Measurements from ENCODE around the gene MAPK11. TPM values are rescaled to one million over a fixed set of nuclear protein-coding genes. Genes with fewer than 3 reads are reported as not detected.

Gene MAPK11
- total RNA-seq, 1 donor from 2014 or later = not detected

DNA sequence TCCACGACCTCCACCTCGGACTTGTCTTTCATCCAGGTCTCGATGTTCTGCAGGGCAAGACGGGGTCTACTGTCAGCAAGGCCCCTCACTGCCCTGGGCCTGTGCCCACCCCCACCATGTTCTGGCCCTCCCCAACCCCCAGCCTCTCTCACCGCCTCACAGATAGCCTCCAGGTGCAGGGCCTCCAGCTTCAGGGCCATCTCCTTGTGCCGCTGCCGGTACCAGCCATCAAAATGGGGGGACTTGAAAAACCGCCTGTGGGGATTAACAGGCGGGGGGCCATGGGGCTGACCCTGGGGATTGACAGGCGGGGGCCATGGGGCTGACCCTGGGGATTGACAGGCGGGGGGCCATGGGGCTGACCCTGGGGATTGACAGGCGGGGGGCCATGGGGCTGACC lies 42.2 kb upstream of the MAPK11 start:
- Histone ChIP-seq H2AFZ (replicated peaks) (no peak overlapping the region), H3K36me3 (no peaks in the 10 kb centered on the region), H3K9ac (no peak overlapping the region), H3K79me2 (ENCODE audit: low read depth) (no peaks in the 10 kb centered on the region), H3K4me2 (no peak overlapping the region), H3K27ac (no peak overlapping the region), H3K9me3 (ENCODE audit: low read depth) (no peaks in the 10 kb centered on the region), H3F3A (ENCODE audit: low read depth) (peaks cover 21% of the 10 kb centered on the region), H3K4me1 (peaks cover 20% of the 10 kb centered on the region), H4K20me1 (ENCODE audit: low read depth) (no peaks in the 10 kb centered on the region), H3K27me3 (no peaks in the 10 kb centered on the region), H3K4me3 (no peak overlapping the region)
- H3K4me3 Mint-ChIP-seq = no peak overlapping the region
- peaks cover 8% of the 10 kb centered on the region for H3K4me1 Mint-ChIP-seq
- no peak for TF ChIP-seq EZH2phosphoT487 (IDR thresholded peaks at IDR 0.05)
- TF ChIP-seq, protein P1, sequence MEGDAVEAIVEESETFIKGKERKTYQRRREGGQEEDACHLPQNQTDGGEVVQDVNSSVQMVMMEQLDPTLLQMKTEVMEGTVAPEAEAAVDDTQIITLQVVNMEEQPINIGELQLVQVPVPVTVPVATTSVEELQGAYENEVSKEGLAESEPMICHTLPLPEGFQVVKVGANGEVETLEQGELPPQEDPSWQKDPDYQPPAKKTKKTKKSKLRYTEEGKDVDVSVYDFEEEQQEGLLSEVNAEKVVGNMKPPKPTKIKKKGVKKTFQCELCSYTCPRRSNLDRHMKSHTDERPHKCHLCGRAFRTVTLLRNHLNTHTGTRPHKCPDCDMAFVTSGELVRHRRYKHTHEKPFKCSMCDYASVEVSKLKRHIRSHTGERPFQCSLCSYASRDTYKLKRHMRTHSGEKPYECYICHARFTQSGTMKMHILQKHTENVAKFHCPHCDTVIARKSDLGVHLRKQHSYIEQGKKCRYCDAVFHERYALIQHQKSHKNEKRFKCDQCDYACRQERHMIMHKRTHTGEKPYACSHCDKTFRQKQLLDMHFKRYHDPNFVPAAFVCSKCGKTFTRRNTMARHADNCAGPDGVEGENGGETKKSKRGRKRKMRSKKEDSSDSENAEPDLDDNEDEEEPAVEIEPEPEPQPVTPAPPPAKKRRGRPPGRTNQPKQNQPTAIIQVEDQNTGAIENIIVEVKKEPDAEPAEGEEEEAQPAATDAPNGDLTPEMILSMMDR (IDR thresholded peaks at IDR 0.05) = no peak
- no peak overlapping the region for H3K27ac Mint-ChIP-seq
- H3K36me3 Mint-ChIP-seq = peaks cover 2% of the 10 kb centered on the region
- H3K9me3 Mint-ChIP-seq = no peaks in the 10 kb centered on the region
- peaks cover 3% of the 10 kb centered on the region for H3K27me3 Mint-ChIP-seq (ENCODE audit: insufficient read depth, low read depth)
- no peak for DNase-seq (ENCODE audit: low spot score)

DNA sequence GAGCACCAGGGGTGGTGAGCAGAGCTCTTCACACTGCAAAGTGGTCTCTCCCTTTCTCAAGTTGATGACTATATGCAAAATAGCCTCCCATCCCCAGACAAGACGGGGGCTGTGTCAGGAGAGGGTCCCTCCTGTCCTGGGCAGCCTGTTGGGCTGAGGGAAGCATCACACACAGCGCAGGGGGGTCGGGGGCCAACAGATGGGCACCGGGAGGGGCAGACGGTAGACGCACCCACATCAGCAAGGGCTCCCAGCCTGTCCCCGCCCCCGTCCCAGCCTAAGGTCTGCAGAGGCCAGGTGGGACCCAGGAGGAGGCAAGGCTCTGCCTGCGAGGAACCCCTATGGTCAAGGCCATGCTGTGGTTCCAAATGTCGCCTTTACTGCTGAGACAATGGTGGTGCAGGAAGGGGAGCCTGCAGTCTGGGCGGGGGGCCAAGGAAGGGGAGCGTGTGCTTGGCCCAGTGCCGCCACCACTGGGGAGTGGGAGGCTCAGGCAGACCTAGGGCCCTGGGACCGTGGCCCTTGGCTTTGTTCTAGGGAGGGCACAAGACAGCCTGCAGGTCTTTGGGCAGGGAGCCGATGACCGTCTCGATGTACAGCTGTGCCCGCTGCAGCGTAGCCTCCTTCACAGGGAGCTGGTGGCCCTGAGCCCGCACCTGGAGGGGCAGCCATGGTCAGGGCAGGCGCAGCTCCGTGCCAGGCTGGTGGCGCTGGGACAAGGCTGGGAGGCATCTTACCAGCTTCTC lies 41.6 kb upstream of the MAPK11 start:
- no peaks in the 10 kb centered on the region for H4K20me1 ChIP-seq (ENCODE audit: low read depth)
- peaks cover 21% of the 10 kb centered on the region for H3F3A ChIP-seq (ENCODE audit: low read depth)
- Mint-ChIP-seq H3K36me3 (peaks cover 2% of the 10 kb centered on the region), H3K4me1 (peaks cover 8% of the 10 kb centered on the region), H3K4me3 (no peak overlapping the region), H3K27ac (no peak overlapping the region), H3K27me3 (ENCODE audit: insufficient read depth, low read depth) (peaks cover 3% of the 10 kb centered on the region), H3K9me3 (no peaks in the 10 kb centered on the region)
- H3K79me2 ChIP-seq (ENCODE audit: low read depth) = peaks cover 2% of the 10 kb centered on the region
- no peak overlapping the region for H3K4me3 ChIP-seq
- peaks cover 20% of the 10 kb centered on the region for H3K4me1 ChIP-seq
- no peak for DNase-seq (ENCODE audit: low spot score)
- no peaks in the 10 kb centered on the region for H3K27me3 ChIP-seq
- H3K9ac ChIP-seq = no peak overlapping the region
- H3K4me2 ChIP-seq = no peak overlapping the region
- no peak for TF ChIP-seq EZH2 (IDR thresholded peaks at IDR 0.05)
- TF ChIP-seq EZH2phosphoT487 (IDR thresholded peaks at IDR 0.05) = no peak
- TF ChIP-seq, protein P1 (IDR thresholded peaks at IDR 0.05) = no peak
- H3K9me3 ChIP-seq (ENCODE audit: low read depth) = no peaks in the 10 kb centered on the region
- H2AFZ ChIP-seq (replicated peaks) = no peak overlapping the region
- H3K36me3 ChIP-seq = no peaks in the 10 kb centered on the region
- H3K27ac ChIP-seq = no peak overlapping the region

DNA sequence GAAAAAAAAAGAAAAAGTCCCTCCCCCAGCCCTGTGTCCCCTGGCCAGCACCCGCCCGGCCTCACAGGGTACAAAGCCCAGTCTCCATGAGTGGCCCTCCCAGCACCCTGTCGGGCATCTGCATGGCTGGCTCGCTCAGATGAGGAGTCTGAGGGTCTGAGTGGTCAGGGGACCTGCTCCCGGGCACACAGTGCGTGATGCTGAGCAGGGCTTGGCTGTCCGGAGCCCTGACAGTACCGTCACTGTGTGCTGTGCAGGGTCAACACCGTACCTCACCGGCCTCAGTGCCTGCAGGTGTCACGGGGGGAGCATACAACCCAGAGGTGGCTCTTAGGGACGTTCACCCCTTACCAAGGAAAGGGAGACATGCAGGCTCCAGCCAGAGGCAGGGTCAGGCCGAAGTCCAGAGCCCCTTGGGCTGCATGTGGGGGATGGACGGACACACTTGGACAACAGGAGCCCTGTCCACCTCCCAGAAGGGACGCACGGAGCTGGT lies 40.8 kb upstream of the MAPK11 start:
- H4K20me1 ChIP-seq (ENCODE audit: low read depth) = peaks cover 4% of the 10 kb centered on the region
- peaks cover 21% of the 10 kb centered on the region for H3F3A ChIP-seq (ENCODE audit: low read depth)
- H3K4me1 Mint-ChIP-seq = peaks cover 11% of the 10 kb centered on the region
- no peak overlapping the region for H3K27ac ChIP-seq
- no peak overlapping the region for H3K9ac ChIP-seq
- no peaks in the 10 kb centered on the region for H3K27me3 ChIP-seq
- H2AFZ ChIP-seq (replicated peaks) = no peak overlapping the region
- peaks cover 10% of the 10 kb centered on the region for H3K79me2 ChIP-seq (ENCODE audit: low read depth)
- no peak overlapping the region for H3K4me3 Mint-ChIP-seq
- no peaks in the 10 kb centered on the region for H3K36me3 ChIP-seq
- no peak overlapping the region for H3K27ac Mint-ChIP-seq
- TF ChIP-seq EZH2phosphoT487 (IDR thresholded peaks at IDR 0.05) = no peak
- TF ChIP-seq EZH2 (IDR thresholded peaks at IDR 0.05) = no peak
- TF ChIP-seq, protein P1 (IDR thresholded peaks at IDR 0.05) = no peak
- H3K36me3 Mint-ChIP-seq = peaks cover 3% of the 10 kb centered on the region
- peaks cover 20% of the 10 kb centered on the region for H3K4me1 ChIP-seq
- H3K4me2 ChIP-seq = no peak overlapping the region
- no peaks in the 10 kb centered on the region for H3K9me3 Mint-ChIP-seq
- DNase-seq (ENCODE audit: low spot score) = no peak
- H3K9me3 ChIP-seq (ENCODE audit: low read depth) = no peaks in the 10 kb centered on the region
- no peak overlapping the region for H3K4me3 ChIP-seq
- peaks cover 3% of the 10 kb centered on the region for H3K27me3 Mint-ChIP-seq (ENCODE audit: insufficient read depth, low read depth)
